ENCODE data around the gene HMGB3.
"Not testable (repeated sequence)": the region's sequence is repeated elsewhere in the genome, so short reads cannot be mapped to it uniquely, and the experiment has no call there.

Gene HMGB3

GRCh38 chrX:150982788-150983520 lies at the start of gene HMGB3:
Gene HMGB3 (plus strand): TSS chrX:150983335. CDS start chrX:150985600, 2,265 bp downstream.
- DNase-seq, result peak; percentile 95

- DNase-seq, result no peak
Measured at GRCh38 chrX:150933945-150934350, 49.2 kb upstream of the HMGB3 start.

- peak; percentile 15 for DNase-seq
Measured at GRCh38 chrX:150934453-150934852, 48.7 kb upstream of the HMGB3 start.

GRCh38 chrX:150935467-150935866 lies 47.7 kb upstream of the HMGB3 start:
- DNase-seq, result no peak

- no peak for DNase-seq
Measured at GRCh38 chrX:150936556-150936955, 46.6 kb upstream of the HMGB3 start.

- peak; percentile 21 for DNase-seq
Measured at GRCh38 chrX:150940844-150941495, 42.2 kb upstream of the HMGB3 start.

GRCh38 chrX:150941580-150941979 lies 41.6 kb upstream of the HMGB3 start:
- no peak for DNase-seq

- peak; percentile 33 for DNase-seq
Measured at GRCh38 chrX:150942942-150943594, 40.1 kb upstream of the HMGB3 start.

- no peak for DNase-seq
Measured at GRCh38 chrX:150944233-150944632, 38.9 kb upstream of the HMGB3 start.

GRCh38 chrX:150954951-150955350 lies 28.2 kb upstream of the HMGB3 start:
- no peak for DNase-seq

- no peak for DNase-seq
Measured at GRCh38 chrX:150955590-150955989, 27.5 kb upstream of the HMGB3 start.

- peak; percentile 25 for DNase-seq
Measured at GRCh38 chrX:150958177-150958576, 25.0 kb upstream of the HMGB3 start.

GRCh38 chrX:150959557-150959956 lies 23.6 kb upstream of the HMGB3 start:
- DNase-seq, result no peak

GRCh38 chrX:150961631-150962030 lies 21.5 kb upstream of the HMGB3 start:
- no peak for DNase-seq

- not testable (repeated sequence) for DNase-seq
Measured at GRCh38 chrX:150964416-150964815, 18.7 kb upstream of the HMGB3 start.

- no peak for DNase-seq
Measured at GRCh38 chrX:150966235-150966634, 16.9 kb upstream of the HMGB3 start.

- DNase-seq, result no peak
Measured at GRCh38 chrX:150966742-150967141, 16.4 kb upstream of the HMGB3 start.

GRCh38 chrX:150967786-150968185 lies 15.3 kb upstream of the HMGB3 start:
- no peak for DNase-seq

GRCh38 chrX:150968862-150969720 lies 14.0 kb upstream of the HMGB3 start:
- DNase-seq, result no peak

GRCh38 chrX:150972450-150972849 lies 10.7 kb upstream of the HMGB3 start:
- no peak for DNase-seq

GRCh38 chrX:150975655-150976390 lies 7.3 kb upstream of the HMGB3 start:
- no peak for DNase-seq

Measured in NCI-H1092 treated with DMSO at 0.1 percent for 48 hours (cell line).